SU-DHL-6 (cell line): ENCODE data around the gene SIKE1.

ENCODE experiments used
- H2AFZ ChIP-seq: fragments of 200-600 bp; sonication (generic); 2 replicates; pipeline ENCODE4 v1.6.1; 2014; ENCODE audit warnings: low read depth, mild to moderate bottlenecking, moderate library complexity, mixed read lengths, antibody characterized with exemption, low read length; ENCODE audit not compliant: severe bottlenecking
- H3F3A ChIP-seq: fragments of 200-600 bp; shearing (Covaris generic); 2 replicates; pipeline ENCODE4 v1.6.0; 2016; ENCODE audit warnings: antibody characterized with exemption, mild to moderate bottlenecking; ENCODE audit not compliant: insufficient read depth
- H3K27ac ChIP-seq: fragments of 200-600 bp; sonication (generic); 2 replicates; pipeline ENCODE4 v1.5.1; 2016; ENCODE audit warnings: low read depth, mild to moderate bottlenecking, low read length, moderate library complexity, mixed read lengths
- H3K27me3 ChIP-seq: fragments of 200-600 bp; sonication (generic), shearing (Covaris generic); 2 replicates; pipeline ENCODE4 v1.6.0; 2014; ENCODE audit warnings: mild to moderate bottlenecking, low read length
- H3K36me3 ChIP-seq: fragments of 200-600 bp; sonication (generic); 2 replicates; pipeline ENCODE4 v1.6.1; 2014; ENCODE audit warnings: mild to moderate bottlenecking, low read length, mixed read lengths
- H3K4me2 ChIP-seq: fragments of 300-600, 200-600 bp; shearing (Covaris generic), sonication (generic); 2 replicates; pipeline ENCODE4 v1.6.0; 2014; ENCODE audit warnings: low read length, low read depth, mild to moderate bottlenecking; ENCODE audit not compliant: poor library complexity, severe bottlenecking
- H3K4me3 ChIP-seq: fragments of 200-600 bp; sonication (generic); 2 replicates; pipeline ENCODE4 v1.5.1; 2014; ENCODE audit warnings: antibody characterized with exemption, low read length, mild to moderate bottlenecking, mixed read lengths; ENCODE audit not compliant: insufficient read depth, poor library complexity, severe bottlenecking
- H3K79me2 ChIP-seq: fragments of 200-600 bp; sonication (generic); 2 replicates; pipeline ENCODE4 v1.6.1; 2014; ENCODE audit warnings: mild to moderate bottlenecking, low read length, moderate library complexity; ENCODE audit not compliant: insufficient read depth
- H3K9ac ChIP-seq: fragments of 200-600 bp; sonication (generic); 2 replicates; pipeline ENCODE4 v1.7.0; 2014; ENCODE audit warnings: mild to moderate bottlenecking, low read length
- H3K9me2 ChIP-seq: fragments of 200-600 bp; sonication (generic); replicated peaks from 2 replicates; pipeline ENCODE4 v1.6.1; 2014; ENCODE audit warnings: low read length; ENCODE audit not compliant: insufficient read depth
- H3K9me3 ChIP-seq: fragments of 200-600 bp; sonication (generic); 2 replicates; pipeline ENCODE4 v1.6.1; 2014; ENCODE audit warnings: low read length, mixed read lengths; ENCODE audit not compliant: insufficient read depth
- H4K20me1 ChIP-seq: fragments of 200-600 bp; sonication (generic); 2 replicates; pipeline ENCODE4 v1.6.1; 2014; ENCODE audit warnings: low read depth, mild to moderate bottlenecking, antibody characterized with exemption, low read length, moderate library complexity, mixed read lengths
- CTCF ChIP-seq: fragments of 200-600 bp; sonication (generic); IDR thresholded peaks from one replicate; pipeline ENCODE4 v1.5.1; 2017; ENCODE audit warnings: antibody characterized with exemption, mild to moderate bottlenecking, low read length, moderate library complexity; ENCODE audit not compliant: insufficient read depth, poor library complexity, severe bottlenecking
- EZH2phosphoT487 ChIP-seq: fragments of 200-600 bp; sonication (generic), shearing (Covaris generic); conservative IDR thresholded peaks from 2 replicates; pipeline ENCODE4 v1.6.1; 2018; ENCODE audit warnings: mild to moderate bottlenecking, antibody characterized with exemption, low read length, moderate library complexity, mixed read lengths

The SIKE1 gene

GRCh38 chr1:114740331-114740730 lies 40.2 kb downstream of the SIKE1 start:
- Histone ChIP-seq H3K27me3 (no peaks in the 10 kb centered on the region), H3K9me3 (no peaks in the 10 kb centered on the region), H3K9ac (no peak overlapping the region), H3K4me3 (no peak overlapping the region), H3K4me2 (no peak overlapping the region), H3K36me3 (peaks cover 78% of the 10 kb centered on the region), H2AFZ (no peak overlapping the region), H4K20me1 (peaks cover 72% of the 10 kb centered on the region), H3K27ac (no peak overlapping the region), H3F3A (0 out of 2 replicates have a peak, but pooled peaks cover 10% of the 10 kb centered on the region), H3K79me2 (peaks cover 81% of the 10 kb centered on the region), H3K9me2 (no peaks in the 10 kb centered on the region)
- TF ChIP-seq EZH2phosphoT487: no peak
- TF ChIP-seq CTCF: no peak

- H2AFZ ChIP-seq: no peak overlapping the region
- H3K27ac ChIP-seq: no peak overlapping the region
- 0 out of 2 replicates have a peak, but pooled peaks cover 8% of the 10 kb centered on the region for H3F3A ChIP-seq
- no peak overlapping the region for H3K9ac ChIP-seq
- H3K36me3 ChIP-seq: peaks cover 87% of the 10 kb centered on the region
- H3K4me2 ChIP-seq: no peak overlapping the region
- no peak overlapping the region for H3K4me3 ChIP-seq
- no peaks in the 10 kb centered on the region for H3K9me3 ChIP-seq
- TF ChIP-seq CTCF (no peak), EZH2phosphoT487 (no peak)
- H4K20me1 ChIP-seq: peaks cover 45% of the 10 kb centered on the region
- H3K9me2 ChIP-seq: no peaks in the 10 kb centered on the region
- no peaks in the 10 kb centered on the region for H3K27me3 ChIP-seq
- peaks cover 52% of the 10 kb centered on the region for H3K79me2 ChIP-seq
These were observed 43.1 kb downstream of the SIKE1 start for GRCh38 chr1:114737314-114737849.

- no peak overlapping the region for H2AFZ ChIP-seq
- TF ChIP-seq EZH2phosphoT487 (no peak), CTCF (no peak)
- H3K9ac ChIP-seq: no peak overlapping the region
- H3K9me3 ChIP-seq: no peaks in the 10 kb centered on the region
- H3K27ac ChIP-seq: no peak overlapping the region
- H3K27me3 ChIP-seq: no peaks in the 10 kb centered on the region
- peaks cover 33% of the 10 kb centered on the region for H3K79me2 ChIP-seq
- no peak overlapping the region for H3K4me3 ChIP-seq
- H4K20me1 ChIP-seq: peaks cover 28% of the 10 kb centered on the region
- H3K4me2 ChIP-seq: no peak overlapping the region
- H3F3A ChIP-seq: 0 out of 2 replicates have a peak, but pooled peaks cover 8% of the 10 kb centered on the region
- H3K9me2 ChIP-seq: no peaks in the 10 kb centered on the region
- peaks cover 86% of the 10 kb centered on the region for H3K36me3 ChIP-seq
These were observed 45.0 kb downstream of the SIKE1 start for GRCh38 chr1:114735479-114735878.
